Measurements from ENCODE around the gene ZNF503.

Gene ZNF503

DNA sequence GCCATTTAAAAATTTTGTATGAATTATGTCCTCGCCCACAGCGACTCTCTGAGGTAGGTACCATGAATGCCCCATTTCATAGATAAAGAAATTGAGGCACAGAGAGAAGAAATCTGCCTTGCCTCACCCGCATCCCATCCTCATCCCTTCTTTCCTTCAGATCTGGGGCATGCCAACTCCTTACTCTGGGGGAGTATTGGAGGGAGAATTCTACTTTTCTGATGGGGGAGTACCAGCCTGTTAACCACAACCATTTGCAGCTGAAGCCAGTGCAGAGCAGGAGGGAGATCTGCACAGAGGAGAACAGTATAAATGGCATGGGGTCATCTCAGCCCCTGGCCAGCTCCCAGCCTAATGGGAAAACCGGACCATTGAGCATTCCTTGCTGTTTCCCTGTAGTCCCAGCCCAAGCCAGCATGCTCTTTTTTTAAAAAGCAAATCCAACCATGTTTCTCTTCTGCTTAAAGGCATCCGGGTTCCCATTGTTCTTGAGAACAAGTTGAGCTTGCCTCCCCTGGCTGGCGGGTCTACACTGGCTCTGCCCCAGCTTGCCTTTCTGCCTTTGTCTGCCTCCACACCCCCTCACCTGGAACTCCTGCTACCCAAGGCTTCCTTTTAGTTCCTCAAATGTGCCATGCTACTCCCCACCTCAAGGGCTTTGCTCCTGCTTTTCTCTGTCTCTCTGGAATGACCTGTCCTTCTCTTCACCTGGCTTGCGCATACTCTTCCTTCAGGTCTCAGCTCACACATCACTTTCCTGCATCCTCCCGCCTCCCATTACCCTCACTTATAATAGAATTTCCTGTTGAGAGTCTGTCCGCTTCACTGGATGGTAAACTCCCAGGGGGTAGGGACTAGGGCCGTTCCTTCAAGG lies 8.8 kb upstream of the ZNF503 start:
- H3K27me3 ChIP-seq (ENCODE audit: insufficient read depth, low read length, poor library complexity, severe bottlenecking) = no peaks in the 10 kb centered on the region
- H3K79me2 ChIP-seq (ENCODE audit: insufficient read depth, low read length) = no peaks in the 10 kb centered on the region
- no peaks in the 10 kb centered on the region for H3K4me1 ChIP-seq (ENCODE audit: insufficient read depth, low read length, poor library complexity, severe bottlenecking)
- no peak overlapping the region for H2AFZ ChIP-seq (ENCODE audit: low read length)
- H3F3A ChIP-seq (ENCODE audit: low read depth) = no peaks in the 10 kb centered on the region
- TF ChIP-seq, protein P1, sequence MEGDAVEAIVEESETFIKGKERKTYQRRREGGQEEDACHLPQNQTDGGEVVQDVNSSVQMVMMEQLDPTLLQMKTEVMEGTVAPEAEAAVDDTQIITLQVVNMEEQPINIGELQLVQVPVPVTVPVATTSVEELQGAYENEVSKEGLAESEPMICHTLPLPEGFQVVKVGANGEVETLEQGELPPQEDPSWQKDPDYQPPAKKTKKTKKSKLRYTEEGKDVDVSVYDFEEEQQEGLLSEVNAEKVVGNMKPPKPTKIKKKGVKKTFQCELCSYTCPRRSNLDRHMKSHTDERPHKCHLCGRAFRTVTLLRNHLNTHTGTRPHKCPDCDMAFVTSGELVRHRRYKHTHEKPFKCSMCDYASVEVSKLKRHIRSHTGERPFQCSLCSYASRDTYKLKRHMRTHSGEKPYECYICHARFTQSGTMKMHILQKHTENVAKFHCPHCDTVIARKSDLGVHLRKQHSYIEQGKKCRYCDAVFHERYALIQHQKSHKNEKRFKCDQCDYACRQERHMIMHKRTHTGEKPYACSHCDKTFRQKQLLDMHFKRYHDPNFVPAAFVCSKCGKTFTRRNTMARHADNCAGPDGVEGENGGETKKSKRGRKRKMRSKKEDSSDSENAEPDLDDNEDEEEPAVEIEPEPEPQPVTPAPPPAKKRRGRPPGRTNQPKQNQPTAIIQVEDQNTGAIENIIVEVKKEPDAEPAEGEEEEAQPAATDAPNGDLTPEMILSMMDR (conservative IDR thresholded peaks at IDR 0.05; ENCODE audit: low read length) = no peak
- TF ChIP-seq EZH2phosphoT487 (IDR thresholded peaks at IDR 0.05; ENCODE audit: borderline replicate concordance) = no peak
- no peaks in the 10 kb centered on the region for H3K9me3 ChIP-seq (ENCODE audit: insufficient read depth, low read depth, low read length)
- H3K4me2 ChIP-seq (ENCODE audit: low read depth, low read length, poor library complexity, severe bottlenecking) = no peak overlapping the region
- H3K9ac ChIP-seq (ENCODE audit: low read depth, low read length, poor library complexity, severe bottlenecking) = no peak overlapping the region
- no peaks in the 10 kb centered on the region for H3K9me2 ChIP-seq (replicated peaks; ENCODE audit: low read depth, low read length)
- no peaks in the 10 kb centered on the region for H3K36me3 ChIP-seq (ENCODE audit: insufficient read depth, low read length)
- H4K20me1 ChIP-seq (ENCODE audit: insufficient read depth, low read length, poor library complexity, severe bottlenecking) = no peaks in the 10 kb centered on the region
- no peak overlapping the region for H3K4me3 ChIP-seq (ENCODE audit: low read length, poor library complexity, severe bottlenecking)

DNA sequence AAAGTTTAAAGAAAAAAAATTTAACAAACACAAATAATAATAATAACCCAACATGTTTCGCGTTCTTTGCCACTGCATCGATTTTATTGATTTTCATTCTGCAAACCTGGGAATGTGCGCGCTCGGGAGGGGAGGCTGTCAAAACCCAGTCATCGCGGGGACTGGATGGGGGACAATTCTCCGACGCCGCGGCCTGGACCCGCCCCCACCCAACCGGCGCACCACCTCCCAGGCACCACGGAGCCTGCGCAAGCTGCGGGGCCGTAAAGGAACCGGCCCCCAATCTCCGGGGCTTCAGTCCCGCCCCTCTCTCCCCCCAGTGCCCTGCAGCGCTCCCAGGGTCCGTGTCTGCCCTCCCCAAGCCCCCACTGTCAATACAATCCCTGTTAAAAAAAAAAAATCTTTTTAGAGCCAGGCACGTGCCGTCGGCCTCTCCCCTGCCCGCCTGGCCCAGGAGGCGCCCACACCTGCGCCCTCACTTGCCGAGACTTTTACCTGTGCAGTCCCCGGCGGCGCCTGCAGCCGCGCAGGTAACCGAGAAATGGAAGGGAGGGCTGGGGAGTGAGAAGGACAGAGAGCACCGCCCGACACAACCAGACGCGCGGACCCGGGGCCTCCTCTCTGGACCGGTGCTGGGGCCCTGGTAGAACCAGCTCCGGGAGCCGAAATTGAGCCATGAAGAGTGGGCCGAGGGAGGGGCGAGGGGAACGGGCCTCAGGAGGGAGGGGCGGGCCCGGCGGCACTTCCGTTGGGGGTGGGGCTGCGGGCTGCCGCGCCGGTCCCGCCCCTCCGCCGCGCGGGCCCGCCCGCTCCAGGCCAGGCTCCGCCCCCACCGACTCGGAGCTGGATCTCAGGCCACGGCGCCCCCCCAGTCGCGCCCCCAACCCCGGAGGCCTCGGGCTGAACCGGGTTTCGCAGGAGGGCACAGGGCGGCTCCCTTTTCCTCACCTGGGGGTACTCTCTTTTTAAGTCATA lies 7.6 kb upstream of the ZNF503 start:
- H3K9ac ChIP-seq (ENCODE audit: low read depth, low read length, poor library complexity, severe bottlenecking) = no peak overlapping the region
- no peaks in the 10 kb centered on the region for H3K36me3 ChIP-seq (ENCODE audit: insufficient read depth, low read length)
- no peaks in the 10 kb centered on the region for H3K4me1 ChIP-seq (ENCODE audit: insufficient read depth, low read length, poor library complexity, severe bottlenecking)
- H3K79me2 ChIP-seq (ENCODE audit: insufficient read depth, low read length) = no peaks in the 10 kb centered on the region
- H3K9me2 ChIP-seq (replicated peaks; ENCODE audit: low read depth, low read length) = no peaks in the 10 kb centered on the region
- no peaks in the 10 kb centered on the region for H3F3A ChIP-seq (ENCODE audit: low read depth)
- TF ChIP-seq EZH2phosphoT487 (IDR thresholded peaks at IDR 0.05; ENCODE audit: borderline replicate concordance) = no peak
- TF ChIP-seq, protein P1 (conservative IDR thresholded peaks at IDR 0.05; ENCODE audit: low read length) = no peak
- H4K20me1 ChIP-seq (ENCODE audit: insufficient read depth, low read length, poor library complexity, severe bottlenecking) = no peaks in the 10 kb centered on the region
- H3K4me2 ChIP-seq (ENCODE audit: low read depth, low read length, poor library complexity, severe bottlenecking) = no peak overlapping the region
- no peaks in the 10 kb centered on the region for H3K27me3 ChIP-seq (ENCODE audit: insufficient read depth, low read length, poor library complexity, severe bottlenecking)
- no peaks in the 10 kb centered on the region for H3K9me3 ChIP-seq (ENCODE audit: insufficient read depth, low read depth, low read length)
- no peak overlapping the region for H2AFZ ChIP-seq (ENCODE audit: low read length)
- H3K4me3 ChIP-seq (ENCODE audit: low read length, poor library complexity, severe bottlenecking) = no peak overlapping the region

DNA sequence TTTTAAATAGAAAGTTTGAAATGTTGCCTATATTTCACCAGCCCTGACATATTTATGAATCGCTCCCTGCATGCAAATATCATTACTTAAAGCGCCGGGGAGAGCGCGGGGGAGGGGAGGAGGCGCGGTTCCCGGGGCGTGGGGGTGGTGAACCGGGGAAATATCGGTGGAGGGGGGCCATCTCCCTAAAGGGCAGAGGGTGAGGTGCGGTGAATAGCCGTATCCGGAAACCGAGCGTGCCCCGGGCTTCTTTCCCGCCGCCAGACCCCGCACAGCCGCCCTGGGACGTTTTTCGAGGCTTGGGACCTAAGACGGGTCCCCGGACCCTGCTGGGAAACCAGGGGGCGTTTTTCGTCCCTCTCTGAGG lies 6.9 kb upstream of the ZNF503 start:
- no peak overlapping the region for H2AFZ ChIP-seq (ENCODE audit: low read length)
- H3F3A ChIP-seq (ENCODE audit: low read depth) = no peaks in the 10 kb centered on the region
- no peaks in the 10 kb centered on the region for H4K20me1 ChIP-seq (ENCODE audit: insufficient read depth, low read length, poor library complexity, severe bottlenecking)
- no peaks in the 10 kb centered on the region for H3K36me3 ChIP-seq (ENCODE audit: insufficient read depth, low read length)
- H3K9me3 ChIP-seq (ENCODE audit: insufficient read depth, low read depth, low read length) = no peaks in the 10 kb centered on the region
- H3K79me2 ChIP-seq (ENCODE audit: insufficient read depth, low read length) = no peaks in the 10 kb centered on the region
- H3K9ac ChIP-seq (ENCODE audit: low read depth, low read length, poor library complexity, severe bottlenecking) = no peak overlapping the region
- H3K4me1 ChIP-seq (ENCODE audit: insufficient read depth, low read length, poor library complexity, severe bottlenecking) = no peaks in the 10 kb centered on the region
- H3K4me2 ChIP-seq (ENCODE audit: low read depth, low read length, poor library complexity, severe bottlenecking) = no peak overlapping the region
- H3K27me3 ChIP-seq (ENCODE audit: insufficient read depth, low read length, poor library complexity, severe bottlenecking) = no peaks in the 10 kb centered on the region
- H3K9me2 ChIP-seq (replicated peaks; ENCODE audit: low read depth, low read length) = no peaks in the 10 kb centered on the region
- no peak for TF ChIP-seq EZH2phosphoT487 (IDR thresholded peaks at IDR 0.05; ENCODE audit: borderline replicate concordance)
- TF ChIP-seq, protein P1 (conservative IDR thresholded peaks at IDR 0.05; ENCODE audit: low read length) = no peak
- H3K4me3 ChIP-seq (ENCODE audit: low read length, poor library complexity, severe bottlenecking) = no peak overlapping the region
